ENCODE data around the gene HOXC10. TPM values are rescaled to one million over a fixed set of nuclear protein-coding genes. Genes with fewer than 3 reads are reported as not detected.

HOXC10 gene
- total RNA-seq, 4 donors from 2014 or later = 1.0 TPM; not detected in 3

- Histone ChIP-seq H3K4me3 (peak overlapping the region; percentile 40 to 56 (median 51)), H3K9me3 (peaks cover 0 to 5% (median 0%) of the 10 kb centered on the region in 4 donors), H3K4me1 (peaks cover 4 to 38% (median 18%) of the 10 kb centered on the region in 4 donors), H3K27me3 (peaks cover 0 to 63% of the 10 kb centered on the region in 2 donors), H3K36me3 (no peaks in the 10 kb centered on the region), H3K27ac (peak overlapping the region; percentile 64 to 83 (median 68))
- no peak for DNase-seq
- TF ChIP-seq POLR2A (IDR thresholded peaks at IDR 0.05) (no peak), CTCF (IDR thresholded peaks at IDR 0.05) (no peak)
These were observed 11.6 kb downstream of the HOXC10 start for GRCh38 chr12:53996240-53997203.

- Histone ChIP-seq H3K4me1 (peaks cover 4 to 38% (median 18%) of the 10 kb centered on the region in 4 donors), H3K36me3 (no peaks in the 10 kb centered on the region), H3K27me3 (peaks cover 0 to 69% of the 10 kb centered on the region in 2 donors), H3K4me3 (peak overlapping the region in 3 of 4 donors; percentile 0 to 56 (median 20)), H3K9me3 (peaks cover 0 to 5% (median 0%) of the 10 kb centered on the region in 4 donors), H3K27ac (peak overlapping the region; percentile 30 to 83 (median 66))
- no peak for DNase-seq
- TF ChIP-seq CTCF (IDR thresholded peaks at IDR 0.05) = no peak
- no peak for TF ChIP-seq POLR2A (IDR thresholded peaks at IDR 0.05)
These were observed 12.5 kb downstream of the HOXC10 start for GRCh38 chr12:53997204-53998109.

GRCh38 chr12:53998110-53998899 is 13.4 kb downstream of the HOXC10 start:
- Histone ChIP-seq H3K27me3 (peaks cover 0 to 68% of the 10 kb centered on the region in 2 donors), H3K9me3 (peaks cover 0 to 5% (median 0%) of the 10 kb centered on the region in 4 donors), H3K27ac (peak overlapping the region; percentile 30 to 83 (median 66)), H3K36me3 (no peaks in the 10 kb centered on the region), H3K4me1 (peaks cover 4 to 38% (median 18%) of the 10 kb centered on the region in 4 donors), H3K4me3 (peak overlapping the region in 1 of 4 donors; percentile 56)
- DNase-seq = no peak
- TF ChIP-seq CTCF (IDR thresholded peaks at IDR 0.05) (no peak), POLR2A (IDR thresholded peaks at IDR 0.05) (no peak)

GRCh38 chr12:53998900-53999236 is 13.9 kb downstream of the HOXC10 start:
- Histone ChIP-seq H3K4me1 (peaks cover 4 to 38% (median 18%) of the 10 kb centered on the region in 4 donors), H3K36me3 (no peaks in the 10 kb centered on the region), H3K27ac (peak overlapping the region; percentile 30 to 83 (median 74)), H3K9me3 (peaks cover 0 to 3% (median 0%) of the 10 kb centered on the region in 4 donors), H3K27me3 (peaks cover 0 to 63% of the 10 kb centered on the region in 2 donors), H3K4me3 (peak overlapping the region in 2 of 4 donors; percentile 39 to 56)
- TF ChIP-seq CTCF (IDR thresholded peaks at IDR 0.05) (no peak), POLR2A (IDR thresholded peaks at IDR 0.05) (no peak)
- no peak for DNase-seq
